Measurements from ENCODE around the gene DDX4.
A peak's percentile ranks its signal among the peaks of the same experiment; 100 is the strongest.

Gene DDX4

GRCh38 chr5:55816342-55816741 is 78.5 kb downstream of the DDX4 start:
- Histone ChIP-seq H3K4me1 (ENCODE audit: control insufficient read depth, insufficient read depth, low read length) (peaks cover 2% of the 10 kb centered on the region; the same call in 1 of the 2 replicates), H3K9me3 (ENCODE audit: control insufficient read depth, insufficient read depth, low read depth, low read length) (no peaks in the 10 kb centered on the region), H3K36me3 (ENCODE audit: control insufficient read depth in 2 of 2, insufficient read depth in 1 of 2, low read length in 2 of 2) (no peaks in the 10 kb centered on the region), H3K27ac (ENCODE audit: extremely low read depth, low read depth, low read length) (no peak overlapping the region), H3K4me3 (ENCODE audit: low read depth, low read length) (no peak overlapping the region)
- ChIA-PET POLR2A (no interaction called here), CTCF (no interaction called here)
- TF ChIP-seq KLF8 (tag by site-specific recombination; IDR thresholded peaks at IDR 0.05) (no peak), ZNF362 (tag by site-specific recombination; IDR thresholded peaks at IDR 0.05) (no peak), PRDM6 (tag by site-specific recombination; IDR thresholded peaks at IDR 0.05) (peak; percentile 48), ZNF398 (tag by site-specific recombination; IDR thresholded peaks at IDR 0.05) (peak; percentile 28; the same call in 1 of the 2 replicates), OSR2 (tag by site-specific recombination; IDR thresholded peaks at IDR 0.05) (peak; percentile 51; the same call in 1 of the 2 replicates), ZEB2 (tag by site-specific recombination; IDR thresholded peaks at IDR 0.05) (0 out of 2 replicates have a peak, but pooled peaks have one; percentile 22), SP7 (tag by site-specific recombination; IDR thresholded peaks at IDR 0.05) (peak; percentile 41; the same call in 1 of the 2 replicates)

- POLR2A ChIA-PET: no interaction called here
- H3K9me3 ChIP-seq (ENCODE audit: control insufficient read depth, insufficient read depth, low read depth, low read length): no peaks in the 10 kb centered on the region
- CTCF ChIA-PET: no interaction called here
- TF ChIP-seq CTCF (tag by site-specific recombination; IDR thresholded peaks at IDR 0.05) (no peak), ZNF19 (tag by site-specific recombination; IDR thresholded peaks at IDR 0.05; ENCODE audit: low read depth) (no peak), ZNF16 (tag by site-specific recombination; IDR thresholded peaks at IDR 0.05; ENCODE audit: low read depth) (no peak), KLF9 (tag by site-specific recombination; IDR thresholded peaks at IDR 0.05; ENCODE audit: low read depth) (no peak), ZNF416 (tag by site-specific recombination; IDR thresholded peaks at IDR 0.05) (no peak), ZNF433 (tag by site-specific recombination; IDR thresholded peaks at IDR 0.05; ENCODE audit: low read depth) (no peak), ZNF335 (tag by site-specific recombination; conservative IDR thresholded peaks at IDR 0.05) (no peak), ZNF670 (tag by site-specific recombination; IDR thresholded peaks at IDR 0.05; ENCODE audit: low read depth) (no peak), ZNF350 (tag by site-specific recombination; IDR thresholded peaks at IDR 0.05) (no peak), AEBP2 (tag by site-specific recombination; IDR thresholded peaks at IDR 0.05; ENCODE audit: borderline replicate concordance) (no peak), ZNF394 (tag by site-specific recombination; IDR thresholded peaks at IDR 0.05; ENCODE audit: borderline replicate concordance) (no peak), ZNF274 (IDR thresholded peaks at IDR 0.05; ENCODE audit: low read length) (no peak), ZNF274 (tag by site-specific recombination; IDR thresholded peaks at IDR 0.05; ENCODE audit: borderline replicate concordance) (no peak), ZFP41 (tag by site-specific recombination; IDR thresholded peaks at IDR 0.05; ENCODE audit: borderline replicate concordance) (no peak), ZNF26 (tag by site-specific recombination; IDR thresholded peaks at IDR 0.05) (no peak), ZNF114 (tag by site-specific recombination; IDR thresholded peaks at IDR 0.05) (no peak), SALL2 (tag by site-specific recombination; IDR thresholded peaks at IDR 0.05; ENCODE audit: borderline replicate concordance) (no peak), FEZF1 (tag by site-specific recombination; IDR thresholded peaks at IDR 0.05) (no peak), ZNF214 (tag by site-specific recombination; IDR thresholded peaks at IDR 0.05; ENCODE audit: borderline replicate concordance) (no peak)
- no peak overlapping the region for H3K4me3 ChIP-seq (ENCODE audit: low read depth, low read length)
- H3K36me3 ChIP-seq (ENCODE audit: control insufficient read depth in 2 of 2, insufficient read depth in 1 of 2, low read length in 2 of 2): no peaks in the 10 kb centered on the region
- H3K27ac ChIP-seq (ENCODE audit: extremely low read depth, low read depth, low read length): no peak overlapping the region
- peaks cover 2% of the 10 kb centered on the region; the same call in 1 of the 2 replicates for H3K4me1 ChIP-seq (ENCODE audit: control insufficient read depth, insufficient read depth, low read length)
Observed at GRCh38 chr5:55817030-55817429, 79.2 kb downstream of the DDX4 start.

Data from HEK293 (cell line).